ENCODE results near the gene UXS1.

GRCh38 chr2:106113361-106113966 lies 80.6 kb downstream of the UXS1 start:
- TF ChIP-seq CTCF (IDR thresholded peaks at IDR 0.05) (no peak), EP300 (IDR thresholded peaks at IDR 0.05) (no peak), POLR2AphosphoS5 (IDR thresholded peaks at IDR 0.05) (no peak)

Data from sigmoid colon (tissue), 4 donors.